Neural crest cell (in vitro differentiated cells): ENCODE measurements around the gene GYPC. TPM values are rescaled to one million over a fixed set of nuclear protein-coding genes. Genes with fewer than 3 reads are reported as not detected.

Source experiments
- DNase-seq: peaks from one replicate; pipeline ENCODE4 v3.0.0; 2021; ENCODE audit warnings: low read depth, mixed read lengths, low spot score
- H3K27ac Mint-ChIP-seq: one replicate; pipeline ENCODE4 v1.8.0; 2021; ENCODE audit warnings: mild to moderate bottlenecking, mixed read lengths; ENCODE audit not compliant: unreplicated experiment
- H3K27me3 Mint-ChIP-seq: 2 replicates; pipeline ENCODE4 v1.8.0; 2021; ENCODE audit warnings: low read depth, mild to moderate bottlenecking, mixed read lengths
- H3K36me3 Mint-ChIP-seq: 2 replicates; pipeline ENCODE4 v1.8.0; 2021; ENCODE audit warnings: low read depth, mild to moderate bottlenecking, mixed read lengths
- H3K4me1 Mint-ChIP-seq: 2 replicates; pipeline ENCODE4 v1.8.0; 2021; ENCODE audit warnings: mixed read lengths
- H3K4me3 Mint-ChIP-seq: one replicate; pipeline ENCODE4 v1.8.0; 2021; ENCODE audit warnings: mild to moderate bottlenecking, mixed read lengths
- H3K9me3 Mint-ChIP-seq: 2 replicates; pipeline ENCODE4 v1.8.0; 2021; ENCODE audit warnings: mixed read lengths
- long read RNA-seq: library from polyadenylated mRNA; unstranded; transcript quantifications from one replicate; pipeline ENCODE4 v2.0.0, GENCODE V29; 2020
- total RNA-seq: library from RNA; stranded (reverse); gene quantifications from 2 replicates; pipeline ENCODE4 v1.2.1, GENCODE V29; 2021
- TF ChIP-seq, protein P1 (sequence below): fragments of 200-600 bp; sonication (generic); conservative IDR thresholded peaks from 2 replicates; pipeline ENCODE4 v1.5.0; 2021; ENCODE audit warnings: antibody characterized with exemption, mild to moderate bottlenecking

Gene GYPC, protein sequence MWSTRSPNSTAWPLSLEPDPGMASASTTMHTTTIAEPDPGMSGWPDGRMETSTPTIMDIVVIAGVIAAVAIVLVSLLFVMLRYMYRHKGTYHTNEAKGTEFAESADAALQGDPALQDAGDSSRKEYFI
- 84.4 and 89.4 TPM in 2 replicates for total RNA-seq
- long read RNA-seq, transcript GYPC-201 (4 exons, 1,246 nt) = major isoform, 6 of 8 reads
- long read RNA-seq, partial matches to known transcripts = 1 of 8 reads
- long read RNA-seq, other reads (novel, unspliced or antisense) = 0 of 8 reads

DNA sequence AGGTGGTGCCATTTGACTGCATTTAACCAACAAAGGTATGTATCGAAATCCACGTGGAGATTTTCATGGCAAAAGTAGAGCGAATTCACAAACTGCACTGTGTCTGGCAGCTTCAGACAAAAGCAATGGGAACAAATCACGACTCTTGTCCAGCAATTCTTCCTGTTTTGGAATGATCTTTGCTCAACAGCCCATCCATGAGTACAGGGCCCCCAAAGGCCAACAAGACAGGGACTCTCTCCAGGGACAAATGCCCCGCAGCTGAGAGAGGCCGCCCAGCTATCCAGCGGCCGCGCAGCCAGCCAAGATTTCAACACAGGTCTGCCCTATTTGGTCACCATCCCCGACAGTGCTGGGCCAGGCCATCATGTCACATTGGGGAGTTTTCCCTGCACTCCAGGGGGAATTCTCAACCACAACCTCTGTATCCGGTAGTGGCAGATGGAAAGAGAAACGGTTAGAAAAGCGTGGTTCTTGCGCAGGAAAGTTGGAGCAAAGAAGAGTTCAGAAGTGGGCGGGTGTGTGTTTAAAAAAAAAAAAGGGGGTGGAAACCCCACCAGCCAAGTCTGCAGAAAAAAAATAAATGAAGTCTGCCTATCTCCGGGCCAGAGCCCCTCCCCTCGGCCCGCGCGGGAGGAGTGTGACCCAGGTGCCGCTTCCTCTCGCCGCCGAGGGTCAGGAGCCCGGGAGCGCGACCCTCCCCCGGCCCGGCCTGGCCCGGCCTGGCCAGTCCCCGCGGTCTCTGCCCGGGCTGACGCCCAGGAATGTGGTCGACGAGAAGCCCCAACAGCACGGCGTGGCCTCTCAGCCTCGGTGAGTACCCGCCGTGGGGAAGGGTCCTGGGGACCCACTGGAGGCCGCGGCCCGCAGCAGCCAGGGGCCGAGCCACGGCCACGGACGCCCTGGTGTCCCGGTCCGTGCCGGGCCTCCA lies at the start of gene GYPC:
TSS of gene GYPC (plus strand) at position 659 of the 931 bp plus-strand sequence. CDS start at position 765, 106 bp downstream.
- Mint-ChIP-seq H3K4me3 (peak within 1 kb of the TSS; percentile 93), H3K27me3 (no peaks in the 10 kb centered on the region), H3K4me1 (peaks cover 48% of the 10 kb centered on the region), H3K9me3 (peaks cover 2% of the 10 kb centered on the region), H3K36me3 (peaks cover 6% of the 10 kb centered on the region), H3K27ac (peak within 1 kb of the TSS; percentile 93)
- peak; percentile 16 for DNase-seq
- TF ChIP-seq, protein P1, sequence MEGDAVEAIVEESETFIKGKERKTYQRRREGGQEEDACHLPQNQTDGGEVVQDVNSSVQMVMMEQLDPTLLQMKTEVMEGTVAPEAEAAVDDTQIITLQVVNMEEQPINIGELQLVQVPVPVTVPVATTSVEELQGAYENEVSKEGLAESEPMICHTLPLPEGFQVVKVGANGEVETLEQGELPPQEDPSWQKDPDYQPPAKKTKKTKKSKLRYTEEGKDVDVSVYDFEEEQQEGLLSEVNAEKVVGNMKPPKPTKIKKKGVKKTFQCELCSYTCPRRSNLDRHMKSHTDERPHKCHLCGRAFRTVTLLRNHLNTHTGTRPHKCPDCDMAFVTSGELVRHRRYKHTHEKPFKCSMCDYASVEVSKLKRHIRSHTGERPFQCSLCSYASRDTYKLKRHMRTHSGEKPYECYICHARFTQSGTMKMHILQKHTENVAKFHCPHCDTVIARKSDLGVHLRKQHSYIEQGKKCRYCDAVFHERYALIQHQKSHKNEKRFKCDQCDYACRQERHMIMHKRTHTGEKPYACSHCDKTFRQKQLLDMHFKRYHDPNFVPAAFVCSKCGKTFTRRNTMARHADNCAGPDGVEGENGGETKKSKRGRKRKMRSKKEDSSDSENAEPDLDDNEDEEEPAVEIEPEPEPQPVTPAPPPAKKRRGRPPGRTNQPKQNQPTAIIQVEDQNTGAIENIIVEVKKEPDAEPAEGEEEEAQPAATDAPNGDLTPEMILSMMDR = no peak

DNA sequence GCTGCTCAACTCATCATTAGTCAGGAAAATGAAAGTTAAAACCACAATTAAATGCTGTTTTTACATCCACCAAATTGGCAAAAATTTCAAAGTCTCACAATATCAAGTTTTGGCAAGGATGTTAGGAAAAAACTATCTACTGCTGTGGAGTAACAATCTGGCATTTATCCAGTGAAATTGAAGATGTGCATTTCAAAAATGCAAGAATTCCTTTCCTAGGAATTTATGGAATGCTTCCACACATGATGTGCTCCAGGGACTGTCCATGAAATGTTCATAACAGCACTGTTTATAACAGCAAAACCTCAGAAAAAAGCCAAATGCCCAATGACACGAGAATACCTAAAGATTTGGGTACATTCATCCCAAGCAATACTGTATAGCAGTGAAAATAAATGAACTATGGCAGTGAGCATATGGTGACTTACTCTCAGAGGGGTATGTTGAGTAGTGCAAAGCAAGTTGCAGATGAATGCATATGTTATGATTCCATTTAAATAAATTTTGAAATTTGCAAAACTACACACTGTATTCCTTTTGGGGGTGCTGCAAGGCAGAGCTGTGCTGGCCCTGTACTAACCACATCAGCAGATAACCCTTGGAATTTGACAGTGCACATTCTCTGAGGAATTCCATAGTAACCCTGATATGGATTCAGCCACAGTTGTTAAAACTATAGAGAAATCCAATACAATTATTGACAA lies 41.3 kb upstream of the GYPC start:
- Mint-ChIP-seq H3K36me3 (no peaks in the 10 kb centered on the region), H3K27me3 (no peaks in the 10 kb centered on the region), H3K27ac (no peak overlapping the region), H3K4me1 (no peaks in the 10 kb centered on the region), H3K4me3 (no peak overlapping the region), H3K9me3 (no peaks in the 10 kb centered on the region)
- TF ChIP-seq, protein P1 = no peak
- no peak for DNase-seq

DNA sequence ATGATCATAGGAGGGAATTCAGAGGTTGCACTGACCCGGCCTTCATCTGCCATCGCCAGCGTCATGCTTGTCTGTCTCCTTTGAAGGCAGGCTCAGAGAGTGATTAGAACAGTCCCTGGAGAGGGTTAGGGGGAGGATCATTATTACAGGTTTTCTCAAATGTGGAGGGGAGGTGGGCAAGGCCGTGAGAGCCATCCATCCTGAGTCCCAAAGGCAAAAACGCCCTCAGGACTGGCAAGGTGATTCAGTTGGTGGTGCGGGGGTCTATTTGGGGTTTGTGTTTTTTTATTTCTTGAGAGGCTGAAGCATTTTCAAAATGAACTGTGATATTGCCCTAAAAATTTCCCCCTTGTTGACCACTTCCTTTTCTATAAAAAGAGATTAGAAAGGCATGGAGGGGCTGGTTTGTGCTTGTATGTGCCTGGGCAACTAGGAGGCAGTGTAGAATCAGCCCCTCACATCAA lies 39.3 kb upstream of the GYPC start:
- no peak overlapping the region for H3K27ac Mint-ChIP-seq

DNA sequence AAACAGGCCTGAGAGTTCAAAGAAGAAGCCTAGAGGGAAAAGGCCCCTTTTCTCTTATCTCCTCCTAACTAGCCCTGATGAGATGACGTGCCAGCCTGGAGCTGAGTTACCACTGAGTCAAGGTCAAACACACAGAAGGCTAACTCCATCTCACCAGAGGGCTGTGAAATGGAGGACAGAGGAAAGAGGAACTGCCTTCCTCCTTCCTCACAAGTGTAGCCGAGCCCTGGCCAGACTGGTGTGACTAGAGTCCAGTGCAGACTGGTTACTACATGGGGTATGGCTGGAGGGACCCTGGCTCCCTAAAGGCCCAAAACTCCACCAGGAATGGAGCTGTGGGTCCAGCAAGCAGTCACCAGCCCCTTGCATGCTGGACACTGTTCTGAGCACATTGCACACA lies 35.7 kb upstream of the GYPC start:
- no peak for DNase-seq
- no peaks in the 10 kb centered on the region for H3K27me3 Mint-ChIP-seq
- peaks cover 3% of the 10 kb centered on the region for H3K9me3 Mint-ChIP-seq
- no peak overlapping the region for H3K4me3 Mint-ChIP-seq
- peaks cover 3% of the 10 kb centered on the region for H3K36me3 Mint-ChIP-seq
- TF ChIP-seq, protein P1 = no peak
- H3K4me1 Mint-ChIP-seq = no peaks in the 10 kb centered on the region
- H3K27ac Mint-ChIP-seq = no peak overlapping the region

More for the DNA sequence above, 39.3 kb upstream of the GYPC start:
- Mint-ChIP-seq H3K27me3 (no peaks in the 10 kb centered on the region), H3K36me3 (peaks cover 3% of the 10 kb centered on the region), H3K4me3 (no peak overlapping the region), H3K4me1 (no peaks in the 10 kb centered on the region), H3K9me3 (peaks cover 3% of the 10 kb centered on the region)
- TF ChIP-seq, protein P1 = no peak
- DNase-seq = no peak

DNA sequence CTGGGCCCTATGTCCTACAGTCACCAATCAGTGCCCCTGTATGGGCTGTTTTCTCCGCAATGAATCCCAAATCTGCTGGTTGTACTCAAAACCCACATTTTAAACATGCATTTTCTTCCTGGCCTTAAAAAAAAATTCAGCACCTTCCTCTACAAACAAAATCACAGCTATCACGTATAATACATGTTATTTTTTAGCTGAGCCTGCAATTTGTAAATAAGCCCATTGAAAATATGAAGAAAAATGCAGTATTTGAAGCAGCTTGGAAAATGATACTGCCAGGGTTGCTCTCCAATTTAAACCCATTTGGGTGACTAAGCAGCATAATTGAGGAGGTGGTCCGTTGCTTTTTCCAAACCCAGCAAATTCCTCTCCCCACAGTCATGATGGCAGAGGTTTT lies 33.0 kb upstream of the GYPC start:
- DNase-seq = no peak
- H3K27ac Mint-ChIP-seq = no peak overlapping the region
- H3K27me3 Mint-ChIP-seq = no peaks in the 10 kb centered on the region
- no peaks in the 10 kb centered on the region for H3K4me1 Mint-ChIP-seq
- TF ChIP-seq, protein P1 = no peak
- peaks cover 3% of the 10 kb centered on the region for H3K9me3 Mint-ChIP-seq
- peaks cover 3% of the 10 kb centered on the region for H3K36me3 Mint-ChIP-seq
- H3K4me3 Mint-ChIP-seq = no peak overlapping the region
